Upper lobe of left lung (tissue), 4 donors: ENCODE measurements around the gene PRR13.

Experiments
- CTCF ChIP-seq, 6 experiments: fragments of 450-650 bp in 4 of 6; fragments of 200-600 bp in 2 of 6; sonication (generic) in 2 of 6; IDR thresholded peaks; one replicate each; pipeline ENCODE4 v1.5.1; 2016 to 2019; ENCODE audit warnings: antibody characterized with exemption in 6 of 6
- EP300 ChIP-seq, 4 donors: sonication (generic); formaldehyde crosslinking; IDR thresholded peaks; one replicate each; pipeline ENCODE4 v1.5.1; 2017; ENCODE audit warnings: antibody characterized with exemption in 4 of 4, control low read depth in 2 of 4
- POLR2A ChIP-seq, 4 donors: fragments of 450-650 bp; IDR thresholded peaks; one replicate each; pipeline ENCODE4 v1.5.1; 2016 to 2017; ENCODE audit warnings: antibody characterized with exemption in 4 of 4, mild to moderate bottlenecking in 2 of 4
- POLR2AphosphoS5 ChIP-seq, 2 donors: sonication (generic); formaldehyde crosslinking; IDR thresholded peaks; one replicate each; pipeline ENCODE4 v1.5.1; 2017; ENCODE audit warnings: antibody characterized with exemption in 2 of 2

GRCh38 chr12:53480491-53481442 is 39.2 kb downstream of the PRR13 start:
- no peak for TF ChIP-seq EP300 (IDR thresholded peaks at IDR 0.05)
- no peak for TF ChIP-seq CTCF (IDR thresholded peaks at IDR 0.05)
- no peak for TF ChIP-seq POLR2A (IDR thresholded peaks at IDR 0.05)
- TF ChIP-seq POLR2AphosphoS5 (IDR thresholded peaks at IDR 0.05), result no peak
